Right kidney (tissue), 1 donor: ENCODE results near the gene ITGAE.

Experiments
- DNase-seq: peaks from one replicate; pipeline ENCODE4 v3.0.0-alpha.2; 2016

Gene ITGAE

GRCh38 chr17:3693141-3693540 is 107.8 kb downstream of the ITGAE start:
- no peak for DNase-seq

GRCh38 chr17:3692346-3692745 is 108.6 kb downstream of the ITGAE start:
- no peak for DNase-seq

- DNase-seq, result no peak
Measured at GRCh38 chr17:3691617-3692067, 109.3 kb downstream of the ITGAE start.

- no peak for DNase-seq
Measured at GRCh38 chr17:3690094-3690715, 110.8 kb downstream of the ITGAE start.

- no peak for DNase-seq
Measured at GRCh38 chr17:3689262-3690093, 111.5 kb downstream of the ITGAE start.

- no peak for DNase-seq
Measured at GRCh38 chr17:3688852-3689261, 112.1 kb downstream of the ITGAE start.

GRCh38 chr17:3688027-3688553 is 112.9 kb downstream of the ITGAE start:
- DNase-seq, result no peak

GRCh38 chr17:3685174-3685573 is 115.8 kb downstream of the ITGAE start:
- DNase-seq, result no peak

- no peak for DNase-seq
Measured at GRCh38 chr17:3683054-3683511, 117.9 kb downstream of the ITGAE start.

GRCh38 chr17:3682033-3682432 is 119.0 kb downstream of the ITGAE start:
- DNase-seq, result no peak

GRCh38 chr17:3681565-3681964 is 119.4 kb downstream of the ITGAE start:
- no peak for DNase-seq

- no peak for DNase-seq
Measured at GRCh38 chr17:3681057-3681456, 119.9 kb downstream of the ITGAE start.

- DNase-seq, result no peak
Measured at GRCh38 chr17:3679531-3680126, 121.4 kb downstream of the ITGAE start.

GRCh38 chr17:3678821-3679530 is 122.0 kb downstream of the ITGAE start:
- DNase-seq, result no peak

GRCh38 chr17:3678095-3678820 is 122.7 kb downstream of the ITGAE start:
- no peak for DNase-seq

GRCh38 chr17:3675886-3676285 is 125.1 kb downstream of the ITGAE start:
- no peak for DNase-seq

GRCh38 chr17:3672571-3672970 is 128.4 kb downstream of the ITGAE start:
- no peak for DNase-seq

- no peak for DNase-seq
Measured at GRCh38 chr17:3669548-3669947, 131.4 kb downstream of the ITGAE start.

GRCh38 chr17:3669085-3669347 is 132.0 kb downstream of the ITGAE start:
- DNase-seq, result no peak

GRCh38 chr17:3668279-3669084 is 132.5 kb downstream of the ITGAE start, which contains the start of the genes EMC6 and TAX1BP3:
EMC6 (plus strand) TSS chr17:3668812; CDS start chr17:3669147, 335 bp downstream.
TAX1BP3 (minus strand) TSS chr17:3668578; CDS start chr17:3668526, 52 bp downstream.
- peak; percentile 98 for DNase-seq
